NT2/D1 (cell line): ENCODE data around the gene MALRD1.

Experiments
- DNase-seq: peaks from one replicate; pipeline ENCODE4 v3.0.0-alpha.2; 2011; ENCODE audit warnings: low read depth, low spot score
- H3K27me3 ChIP-seq: 2 replicates; pipeline ENCODE4 v1.6.0; 2011; ENCODE audit warnings: mild to moderate bottlenecking; ENCODE audit not compliant: insufficient read length, insufficient read depth
- H3K36me3 ChIP-seq: 2 replicates; pipeline ENCODE4 v1.6.1; 2011; ENCODE audit warnings: mild to moderate bottlenecking, low read length, mixed read lengths; ENCODE audit not compliant: insufficient read depth, insufficient read length
- H3K4me1 ChIP-seq: 2 replicates; pipeline ENCODE4 v1.5.1; 2011; ENCODE audit not compliant: insufficient read depth, insufficient read length
- H3K4me3 ChIP-seq: 2 replicates; pipeline ENCODE4 v1.5.1; 2011; ENCODE audit warnings: low read depth; ENCODE audit not compliant: insufficient read length
- H3K9ac ChIP-seq: 2 replicates; pipeline ENCODE4 v1.6.0; 2011; ENCODE audit warnings: low read depth; ENCODE audit not compliant: insufficient read length
- H3K9me3 ChIP-seq: 2 replicates; pipeline ENCODE4 v1.5.1; 2011; ENCODE audit warnings: mild to moderate bottlenecking, low read length; ENCODE audit not compliant: insufficient read depth
- SUZ12 ChIP-seq: IDR thresholded peaks from 2 replicates; pipeline ENCODE4 v1.6.1; 2011; ENCODE audit not compliant: insufficient read length, insufficient read depth; ENCODE audit errors: extremely low read depth
- YY1 ChIP-seq: IDR thresholded peaks from 2 replicates; pipeline ENCODE4 v1.6.1; 2011; ENCODE audit not compliant: insufficient read length, insufficient read depth
- ZNF274 ChIP-seq: IDR thresholded peaks from 2 replicates; pipeline ENCODE4 v1.6.1; 2011; ENCODE audit warnings: mild to moderate bottlenecking, low read depth, low read length

The MALRD1 gene

GRCh38 chr10:19546224-19546623 lies 497.6 kb downstream of the MALRD1 start:
- Histone ChIP-seq H3K4me3 (no peak overlapping the region), H3K9me3 (no peaks in the 10 kb centered on the region), H3K36me3 (no peaks in the 10 kb centered on the region), H3K27me3 (no peaks in the 10 kb centered on the region), H3K4me1 (no peaks in the 10 kb centered on the region), H3K9ac (no peak overlapping the region)
- no peak for DNase-seq
- TF ChIP-seq ZNF274 (no peak), SUZ12 (no peak), YY1 (no peak)

GRCh38 chr10:19549503-19549902 lies 500.9 kb downstream of the MALRD1 start:
- Histone ChIP-seq H3K4me3 (no peak overlapping the region), H3K4me1 (no peaks in the 10 kb centered on the region), H3K36me3 (no peaks in the 10 kb centered on the region), H3K27me3 (no peaks in the 10 kb centered on the region), H3K9me3 (no peaks in the 10 kb centered on the region), H3K9ac (no peak overlapping the region)
- DNase-seq = no peak
- TF ChIP-seq YY1 (no peak), ZNF274 (no peak), SUZ12 (no peak)

- no peak overlapping the region for H3K4me3 ChIP-seq
- no peaks in the 10 kb centered on the region for H3K36me3 ChIP-seq
- H3K4me1 ChIP-seq = no peaks in the 10 kb centered on the region
- no peaks in the 10 kb centered on the region for H3K9me3 ChIP-seq
- TF ChIP-seq YY1 (no peak), ZNF274 (no peak), SUZ12 (no peak)
- DNase-seq = no peak
- no peak overlapping the region for H3K9ac ChIP-seq
- H3K27me3 ChIP-seq = no peaks in the 10 kb centered on the region
These were observed 508.1 kb downstream of the MALRD1 start for GRCh38 chr10:19556666-19557065.

- no peak for DNase-seq
- no peaks in the 10 kb centered on the region for H3K4me1 ChIP-seq
- no peak overlapping the region for H3K4me3 ChIP-seq
- TF ChIP-seq YY1 = no peak
- no peak for TF ChIP-seq SUZ12
- no peak for TF ChIP-seq ZNF274
- no peak overlapping the region for H3K9ac ChIP-seq
- no peaks in the 10 kb centered on the region for H3K27me3 ChIP-seq
- no peaks in the 10 kb centered on the region for H3K9me3 ChIP-seq
- H3K36me3 ChIP-seq = no peaks in the 10 kb centered on the region
These were observed 512.6 kb downstream of the MALRD1 start for GRCh38 chr10:19561181-19561580.

GRCh38 chr10:19563388-19564141 lies 515.0 kb downstream of the MALRD1 start:
- H3K27me3 ChIP-seq = no peaks in the 10 kb centered on the region
- no peaks in the 10 kb centered on the region for H3K4me1 ChIP-seq
- no peaks in the 10 kb centered on the region for H3K36me3 ChIP-seq
- H3K9ac ChIP-seq = no peak overlapping the region
- no peaks in the 10 kb centered on the region for H3K9me3 ChIP-seq
- TF ChIP-seq ZNF274 = no peak
- TF ChIP-seq YY1 = no peak
- no peak for TF ChIP-seq SUZ12
- DNase-seq = no peak
- H3K4me3 ChIP-seq = no peak overlapping the region

- no peaks in the 10 kb centered on the region for H3K27me3 ChIP-seq
- H3K36me3 ChIP-seq = no peaks in the 10 kb centered on the region
- H3K9me3 ChIP-seq = no peaks in the 10 kb centered on the region
- DNase-seq = no peak
- no peak overlapping the region for H3K9ac ChIP-seq
- TF ChIP-seq SUZ12 = no peak
- TF ChIP-seq ZNF274 = no peak
- TF ChIP-seq YY1 = no peak
- no peak overlapping the region for H3K4me3 ChIP-seq
- H3K4me1 ChIP-seq = no peaks in the 10 kb centered on the region
These were observed 521.5 kb downstream of the MALRD1 start for GRCh38 chr10:19570120-19570519.

- TF ChIP-seq SUZ12 (no peak), ZNF274 (no peak), YY1 (no peak)
- H3K27me3 ChIP-seq = no peaks in the 10 kb centered on the region
- no peak for DNase-seq
- no peaks in the 10 kb centered on the region for H3K4me1 ChIP-seq
- no peak overlapping the region for H3K9ac ChIP-seq
- H3K9me3 ChIP-seq = no peaks in the 10 kb centered on the region
- no peak overlapping the region for H3K4me3 ChIP-seq
- no peaks in the 10 kb centered on the region for H3K36me3 ChIP-seq
These were observed 522.4 kb downstream of the MALRD1 start for GRCh38 chr10:19570991-19571390.

GRCh38 chr10:19572056-19572455 lies 523.5 kb downstream of the MALRD1 start:
- no peak for TF ChIP-seq YY1
- TF ChIP-seq SUZ12 = no peak
- no peak for TF ChIP-seq ZNF274
- Histone ChIP-seq H3K9ac (no peak overlapping the region), H3K27me3 (no peaks in the 10 kb centered on the region), H3K4me3 (no peak overlapping the region), H3K9me3 (no peaks in the 10 kb centered on the region), H3K4me1 (no peaks in the 10 kb centered on the region), H3K36me3 (no peaks in the 10 kb centered on the region)
- DNase-seq = no peak
